K562 (cell line): ENCODE results near the gene HTR4. TPM values are rescaled to one million over a fixed set of nuclear protein-coding genes. Genes with fewer than 3 reads are reported as not detected.

Experiments
- ATAC-seq: fragments of 200-7000 bp; cut with Tn5 transposase; 3 replicates; pipeline ENCODE4 v1.9.1; 2020; ENCODE audit warnings: moderate library complexity
- BruUV-seq: library from RNA; stranded (reverse); fragments of 400-500 nt; replicated peaks from 2 replicates; lab custom pipeline; 2021; lab: Mats Ljungman, UMichigan
- CTCF ChIA-PET: fragments of 300-600 bp; formaldehyde crosslinking; extraction: SDS; loops from one replicate; lab custom pipeline; 2021; ENCODE audit warnings: low intra/inter-chr PET ratio; lab: Yijun Ruan, JAX
- POLR2A ChIA-PET: fragments of 300-600, 350-650 bp; sonication (Branson Sonifier 250); formaldehyde crosslinking; extraction: SDS; loops from one replicate; lab custom pipeline; 2021; ENCODE audit warnings: antibody characterized with exemption, inconsistent platforms; lab: Yijun Ruan, JAX
- DNase-seq, 4 experiments: peaks; one replicate each; pipeline versions ENCODE4 v3.0.0 to v3.0.0-alpha.2; 2011 to 2018; ENCODE audit warnings: low spot score in 3 of 4, mixed read lengths in 3 of 4; ENCODE audit errors: extremely low read depth in 1 of 4
- FAIRE-seq: peaks from 2 replicates; lab custom pipeline; 2011; peaks lifted over from hg19 to GRCh38; lab: Jason Lieb, UNC
- H2AFZ ChIP-seq: 2 replicates; pipeline ENCODE4 v1.6.0; 2011; ENCODE audit warnings: low read depth, low read length, control low read depth, inconsistent platforms
- H3K27ac ChIP-seq: fragments of 200-600 bp; 3 replicates; pipeline ENCODE4 v1.8.0; 2011; ENCODE audit warnings: low read depth, mild to moderate bottlenecking, control low read depth, inconsistent platforms, low read length, moderate library complexity, mixed read lengths; ENCODE audit errors: extremely low read depth
- H3K27me3 ChIP-seq, 2 experiments: fragments of 300-600 bp in 1 of 2; 2 replicates in 1 of 2; 3 replicates in 1 of 2; pipeline versions ENCODE4 v1.6.0 to v1.8.0; 2011; ENCODE audit warnings: inconsistent platforms in 2 of 2, low read length in 2 of 2, mild to moderate bottlenecking in 1 of 2, mixed read lengths in 1 of 2, moderate library complexity in 1 of 2; ENCODE audit not compliant: control insufficient read depth in 2 of 2, insufficient read depth in 2 of 2
- H3K36me3 ChIP-seq: fragments of 300-600 bp; 3 replicates; pipeline ENCODE4 v1.8.0; 2011; ENCODE audit warnings: mild to moderate bottlenecking, low read length, inconsistent platforms; ENCODE audit not compliant: control insufficient read depth, insufficient read depth
- H3K4me1 ChIP-seq, 2 experiments: fragments of 200-600 bp in 1 of 2; replicated peaks in 1 of 2; 2 replicates in 1 of 2; 3 replicates in 1 of 2; pipeline versions ENCODE4 v1.5.1 to v1.8.0; 2011; ENCODE audit warnings: inconsistent platforms in 2 of 2, low read length in 2 of 2, mild to moderate bottlenecking in 1 of 2, mixed read lengths in 1 of 2, moderate library complexity in 1 of 2; ENCODE audit not compliant: control insufficient read depth in 2 of 2, insufficient read depth in 2 of 2
- H3K4me2 ChIP-seq: 2 replicates; pipeline ENCODE4 v1.6.1; 2011; ENCODE audit warnings: low read length, control low read depth, inconsistent platforms, mixed read lengths; ENCODE audit not compliant: insufficient read depth
- H3K4me3 ChIP-seq: fragments of 200-600 bp; sonication (generic), shearing (Covaris generic); 2 replicates; pipeline ENCODE4 v1.5.1; 2016; ENCODE audit warnings: control low read depth, inconsistent platforms
- H3K79me2 ChIP-seq: fragments of 200-600 bp; 3 replicates; pipeline ENCODE4 v1.8.0; 2011; ENCODE audit warnings: low read length, inconsistent platforms; ENCODE audit not compliant: control insufficient read depth, insufficient read depth
- H3K9ac ChIP-seq, 2 experiments: 2 replicates each; pipeline versions ENCODE4 v1.6.0 to v1.6.1; 2011; ENCODE audit warnings: low read depth in 2 of 2, low read length in 2 of 2, control low read depth in 1 of 2, inconsistent platforms in 1 of 2, mild to moderate bottlenecking in 1 of 2, mixed read lengths in 1 of 2; ENCODE audit not compliant: insufficient read depth in 1 of 2
- H3K9me1 ChIP-seq: one replicate; pipeline ENCODE4 v1.6.0; 2011; ENCODE audit warnings: inconsistent platforms, mild to moderate bottlenecking, low read length, moderate library complexity; ENCODE audit not compliant: control insufficient read depth, insufficient read depth
- H3K9me3 ChIP-seq: replicated peaks from 2 replicates; pipeline ENCODE4 v1.5.1; 2011; ENCODE audit warnings: low read depth, low read length, inconsistent platforms; ENCODE audit not compliant: control insufficient read depth, insufficient read depth
- H4K20me1 ChIP-seq: replicated peaks from 2 replicates; pipeline ENCODE4 v1.6.1; 2011; ENCODE audit warnings: low read length, inconsistent platforms, mixed read lengths; ENCODE audit not compliant: control insufficient read depth, insufficient read depth
- ARID2 ChIP-seq: fragments of 450-650 bp; IDR thresholded peaks from 2 replicates; pipeline ENCODE4 v1.6.1; 2017; ENCODE audit warnings: antibody characterized with exemption, mild to moderate bottlenecking
- CTCF ChIP-seq, 3 experiments: IDR thresholded peaks in 2 of 3; conservative IDR thresholded peaks in 1 of 3; 2 replicates each; pipeline ENCODE4 v1.5.1; 2011 to 2012; ENCODE audit warnings: low read length in 3 of 3, mild to moderate bottlenecking in 3 of 3, control low read depth in 2 of 3, improper control_type of control experiment in 1 of 3, inconsistent platforms in 1 of 3, low read depth in 1 of 3, mixed read lengths in 1 of 3, moderate library complexity in 1 of 3; ENCODE audit not compliant: insufficient read depth in 2 of 3
- CXXC5 ChIP-seq: fragments of 250-450 bp; sonication (Bioruptor Pico); IDR thresholded peaks from 2 replicates; pipeline ENCODE4 v1.8.0; 2022; ENCODE audit warnings: inconsistent platforms, mild to moderate bottlenecking, moderate library complexity
- JUND ChIP-seq, 2 experiments: IDR thresholded peaks; 2 replicates in 1 of 2; 3 replicates in 1 of 2; pipeline ENCODE4 v1.6.1; 2011; ENCODE audit warnings: borderline replicate concordance in 2 of 2, low read depth in 2 of 2, low read length in 2 of 2, improper control_type of control experiment in 1 of 2, missing biosample characterization in 1 of 2, missing genetic modification characterization in 1 of 2, missing genetic modification reagents in 1 of 2
- MXI1 ChIP-seq: IDR thresholded peaks from 2 replicates; pipeline ENCODE4 v1.6.1; 2011; ENCODE audit warnings: low read depth, mild to moderate bottlenecking, improper control_type of control experiment, low read length
- NELFE ChIP-seq: IDR thresholded peaks from 2 replicates; pipeline ENCODE4 v1.6.1; 2011; ENCODE audit warnings: mild to moderate bottlenecking; ENCODE audit not compliant: insufficient read depth, insufficient read length
- NFYB ChIP-seq: IDR thresholded peaks from 2 replicates; pipeline ENCODE4 v1.6.1; 2011; ENCODE audit warnings: mild to moderate bottlenecking, moderate library complexity; ENCODE audit not compliant: insufficient read length; ENCODE audit errors: extremely low read depth
- PHB ChIP-seq: fragments of 250-450 bp; sonication (Bioruptor Pico); IDR thresholded peaks from 2 replicates; pipeline ENCODE4 v1.5.0; 2021
- RBM15 ChIP-seq: fragments of 200-400 bp; formaldehyde crosslinking; IDR thresholded peaks from 2 replicates; pipeline ENCODE4 v1.6.1; 2018; ENCODE audit warnings: mild to moderate bottlenecking, low read length, moderate library complexity; ENCODE audit not compliant: insufficient read depth
- ZBTB49 ChIP-seq: sonication (generic); formaldehyde crosslinking; IDR thresholded peaks from 2 replicates; pipeline ENCODE4 v1.8.0; 2022; ENCODE audit warnings: missing genetic modification reagents, mild to moderate bottlenecking, borderline replicate concordance
- ZKSCAN3 ChIP-seq: fragments of 250-450 bp; sonication (Bioruptor Pico); IDR thresholded peaks from 2 replicates; pipeline ENCODE4 v1.4.0; 2020
- ZNF668 ChIP-seq: fragments of 250-450 bp; sonication (Bioruptor Pico); IDR thresholded peaks from 2 replicates; pipeline ENCODE4 v1.8.0; 2022; ENCODE audit warnings: mild to moderate bottlenecking, inconsistent platforms
- WGBS: fragments of 100-300 bp; shearing (Covaris generic); methylation state at CpG from one replicate; pipeline ENCODE4 v1.1.6; 2016; ENCODE audit warnings: low coverage, mixed read lengths; ENCODE audit not compliant: insufficient coverage; ENCODE audit errors: missing lambda C conversion rate; 5-methylcytosine and 5-hydroxymethylcytosine counted together
- in situ Hi-C: fragments of 300-500 bp; cut with MboI; formaldehyde crosslinking; loops from 4 replicates; pipeline ENCODE4 v1.15.0; 2018; ENCODE audit warnings: inconsistent platforms, mixed read lengths
- intact Hi-C: fragments of 100-400 bp; cut with micrococcal nuclease; formaldehyde crosslinking; loops from 2 replicates; pipeline ENCODE4 v1.14.2; 2022
- polyA plus RNA-seq, 8 experiments: library from polyadenylated mRNA; depleted of rRNA in 4 of 8; stranded (reverse) in 5 of 8; unstranded in 3 of 8; fragments of >200 nt; fragmentation: Nextera tagmentation in 2 of 8; fragmentation: Illumina TruSeq in 1 of 8; extraction: Ambion mirVana in 2 of 8; extraction: Trizol in 1 of 8; gene quantifications; 2 replicates each; pipeline versions ENCODE4 v1.2.1 to v1.2.3, GENCODE V29; 2011 to 2014; ENCODE audit warnings: inconsistent platforms in 1 of 8, missing spikeins in 1 of 8
- total RNA-seq, 7 experiments: library from RNA; depleted of rRNA in 6 of 7; stranded (reverse); fragments of >200 nt in 6 of 7; fragmentation: Illumina TruSeq in 2 of 7; extraction: Trizol in 2 of 7; gene quantifications; 2 replicates each; pipeline versions ENCODE4 v1.2.1 to v1.2.3, GENCODE V29; 2011 to 2021; ENCODE audit warnings: low replicate concordance in 1 of 7

The HTR4 gene
- total and polyA plus RNA-seq, 9 of the 15 experiments (the other 6 are each of a cell fraction or from before 2014, with no cell fraction given) = 0.13 TPM; not detected in 8

- no peak overlapping the region for H3K27ac ChIP-seq
- peak; percentile 93 for FAIRE-seq
- in situ Hi-C loops (loop anchor here (5.0 kb wide), 1 partner anchor 240 kb away; no protein-coding TSS in a partner anchor), intact Hi-C loops (loop anchor here (1.0 to 10.0 kb wide), 6 partner anchors 44 to 305 kb away; partner anchors contain the start of gene FBXO38)
- H2AFZ ChIP-seq = no peak overlapping the region
- CTCF ChIA-PET = interaction anchor here (3.0 kb wide), 1 partner anchor 243 kb away, joined by 33 read pairs; no protein-coding TSS in a partner anchor
- no peak overlapping the region for H3K4me3 ChIP-seq
- no peak overlapping the region for H3K4me2 ChIP-seq
- BruUV-seq = no TSS peak
- POLR2A ChIA-PET = interaction anchor here (0.6 to 1.0 kb wide), 4 partner anchors 10 to 245 kb away, joined by 3 to 4 read pairs (median 3); no protein-coding TSS in a partner anchor
- H4K20me1 ChIP-seq = no peaks in the 10 kb centered on the region
- H3K9ac ChIP-seq = no peak overlapping the region
- no peaks in the 10 kb centered on the region for H3K36me3 ChIP-seq
- H3K9me1 ChIP-seq = no peaks in the 10 kb centered on the region
- H3K27me3 ChIP-seq = no peaks in the 10 kb centered on the region
- ATAC-seq = peak; percentile 97
- 8% methylated on average over 3 of the region's 3 CpGs for WGBS
- H3K9me3 ChIP-seq = no peaks in the 10 kb centered on the region
- peaks cover 0 to 25% of the 10 kb centered on the region in 2 experiments; a peak in 3 of 5 replicates for H3K4me1 ChIP-seq
- peak; percentile 72 to 85 (median 75) for DNase-seq
- H3K79me2 ChIP-seq = no peaks in the 10 kb centered on the region
- no peak for TF ChIP-seq ZKSCAN3 (CRISPR knock-in tag)
- TF ChIP-seq JUND (IDR thresholded peaks at IDR 0.05; ENCODE audit: borderline replicate concordance, low read depth, low read length) = 0 out of 2 replicates have a peak, but pooled peaks have one; percentile 27
- no peak for TF ChIP-seq JUND (tag; IDR thresholded peaks at IDR 0.05; ENCODE audit: borderline replicate concordance, low read depth, low read length)
- TF ChIP-seq ARID2 = peak; percentile 91
- TF ChIP-seq PHB = no peak
- no peak for TF ChIP-seq RBM15
- no peak for TF ChIP-seq NFYB
- no peak for TF ChIP-seq ZBTB49 (CRISPR knock-in tag)
- 0 out of 2 replicates have a peak, but pooled peaks have one; percentile 19 for TF ChIP-seq CXXC5 (CRISPR knock-in tag)
- TF ChIP-seq ZNF668 (CRISPR knock-in tag) = no peak
- TF ChIP-seq MXI1 = no peak
- peak; percentile 96 to 99 (median 99) for TF ChIP-seq CTCF (IDR thresholded peaks at IDR 0.05 in 2 of 3, conservative IDR thresholded peaks at IDR 0.05 in 1 of 3; ENCODE audit: insufficient read depth in 2 of 3, low read depth in 1 of 3, low read length in 3 of 3)
- no peak for TF ChIP-seq NELFE
Observed at GRCh38 chr5:148687427-148687826, 33.1 kb upstream of the HTR4 start.
